Left forelimb (tissue), 1 donor: Measurements from ENCODE around the gene CCDC30.
"Not testable (repeated sequence)": the region's sequence is repeated elsewhere in the genome, so short reads cannot be mapped to it uniquely, and the experiment has no call there.

Experiments
- DNase-seq: peaks from one replicate; pipeline ENCODE4 v3.0.0-alpha.2; 2018; ENCODE audit warnings: low spot score

CCDC30 gene

DNA sequence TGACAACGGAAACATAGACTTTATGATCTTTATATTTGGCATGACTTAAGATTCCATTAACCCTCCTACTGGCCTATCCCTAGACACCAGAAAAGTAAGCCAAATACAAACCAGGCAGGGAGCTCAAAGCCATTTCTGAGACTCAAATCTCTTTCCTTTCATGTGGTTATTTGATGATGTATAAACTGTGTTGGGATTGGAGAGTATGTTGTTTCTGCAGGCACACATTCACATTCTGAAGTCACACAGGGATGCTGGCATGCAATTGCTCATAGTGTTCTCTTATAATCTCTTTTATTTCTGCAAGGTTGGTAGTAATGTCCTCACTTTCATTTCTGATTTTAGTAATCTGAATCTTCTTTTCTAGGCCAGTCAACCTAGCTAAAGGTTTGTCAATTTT, 13.0 kb upstream of the CCDC30 start:
- no peak for DNase-seq

DNA sequence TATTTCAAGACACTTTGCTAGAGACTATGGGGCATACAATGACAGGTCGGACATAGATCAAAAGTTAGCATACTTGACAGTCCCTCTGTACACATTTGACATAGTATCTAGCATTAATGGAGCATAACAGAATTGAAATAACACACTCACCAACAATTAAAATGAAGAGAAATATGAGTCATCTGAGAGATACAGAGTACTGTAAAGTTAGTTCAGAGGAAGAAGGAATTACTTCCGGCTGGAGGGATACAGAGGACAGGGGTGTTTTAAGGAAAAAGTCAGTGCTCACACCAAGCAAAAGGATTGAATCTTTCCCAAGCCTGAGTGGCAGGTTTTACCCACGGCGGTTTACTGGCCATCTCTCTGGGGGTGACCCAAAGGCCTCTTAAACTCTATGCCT, 9.7 kb upstream of the CCDC30 start:
- DNase-seq: no peak

DNA sequence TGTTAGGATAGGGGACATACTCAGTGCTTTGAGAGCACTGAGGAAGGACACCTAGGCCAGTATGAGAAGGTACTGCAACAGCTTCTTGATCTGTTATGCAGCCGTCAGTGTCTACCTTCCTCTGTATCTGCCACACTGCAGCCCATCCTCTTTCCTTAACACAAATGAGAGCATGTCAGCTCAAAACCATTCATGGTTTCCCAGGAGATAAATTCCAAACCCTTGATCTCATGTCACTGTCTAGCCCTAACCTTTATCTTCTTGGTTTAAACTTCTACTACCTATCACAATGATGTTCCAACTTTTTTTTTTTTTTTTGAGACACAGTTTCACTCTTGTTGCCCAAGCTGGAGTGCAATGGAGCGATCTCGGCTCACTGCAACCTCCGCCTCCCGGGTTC, 8.7 kb upstream of the CCDC30 start:
- DNase-seq: no peak

DNA sequence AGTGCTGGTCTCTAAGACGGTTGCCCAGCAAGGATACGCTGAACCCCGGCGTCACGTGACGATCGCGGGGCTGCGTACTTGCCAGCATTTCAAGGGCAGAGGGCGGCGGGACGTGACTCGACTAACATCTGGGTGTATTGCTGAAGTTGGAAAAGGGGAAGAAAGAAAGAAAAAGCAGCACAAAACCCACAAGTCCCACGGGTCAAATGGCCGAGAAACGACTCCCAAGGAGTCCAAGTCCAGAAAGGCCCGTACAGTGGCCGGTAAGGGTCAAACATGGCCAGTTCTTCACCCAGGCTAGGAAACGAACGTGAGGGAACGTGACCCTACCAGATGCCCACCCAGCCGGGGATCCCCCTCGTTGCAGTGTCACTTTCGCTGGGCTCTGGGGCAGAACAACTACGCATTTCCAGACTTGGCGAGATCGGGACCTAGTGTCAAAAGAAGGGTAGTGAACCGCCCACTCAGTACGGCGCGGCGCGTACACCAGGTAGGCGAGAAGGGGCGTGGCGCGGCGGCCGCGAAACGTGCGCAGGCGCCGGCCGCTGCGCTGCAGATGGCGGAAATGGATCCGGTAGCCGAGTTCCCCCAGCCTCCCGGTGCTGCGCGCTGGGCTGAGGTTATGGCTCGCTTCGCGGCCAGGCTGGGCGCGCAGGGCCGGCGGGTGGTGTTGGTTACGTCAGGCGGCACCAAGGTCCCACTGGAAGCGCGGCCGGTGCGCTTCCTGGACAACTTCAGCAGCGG, 6.9 kb upstream of the CCDC30 start, which contains the start of the genes PPCS and ZMYND12:
TSS of gene PPCS (plus strand) at position 534 of the 744 bp plus-strand sequence. CDS start at position 557, 23 bp downstream.
TSS of gene ZMYND12 (minus strand) at position 13 of the 744 bp plus-strand sequence. CDS start 25 bp downstream, outside the sequence.
- DNase-seq: peak; percentile 90

DNA sequence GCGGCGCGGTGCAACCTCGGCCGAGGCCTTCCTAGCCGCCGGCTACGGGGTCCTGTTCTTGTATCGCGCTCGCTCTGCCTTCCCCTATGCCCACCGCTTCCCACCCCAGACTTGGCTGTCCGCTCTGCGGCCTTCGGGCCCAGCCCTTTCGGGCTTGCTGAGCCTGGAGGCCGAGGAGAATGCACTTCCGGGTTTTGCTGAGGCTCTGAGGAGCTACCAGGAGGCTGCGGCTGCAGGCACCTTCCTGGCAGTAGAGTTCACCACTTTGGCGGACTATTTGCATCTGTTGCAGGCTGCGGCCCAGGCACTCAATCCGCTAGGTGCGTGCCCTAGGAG, 6.4 kb upstream of the CCDC30 start:
- peak; percentile 82 for DNase-seq

DNA sequence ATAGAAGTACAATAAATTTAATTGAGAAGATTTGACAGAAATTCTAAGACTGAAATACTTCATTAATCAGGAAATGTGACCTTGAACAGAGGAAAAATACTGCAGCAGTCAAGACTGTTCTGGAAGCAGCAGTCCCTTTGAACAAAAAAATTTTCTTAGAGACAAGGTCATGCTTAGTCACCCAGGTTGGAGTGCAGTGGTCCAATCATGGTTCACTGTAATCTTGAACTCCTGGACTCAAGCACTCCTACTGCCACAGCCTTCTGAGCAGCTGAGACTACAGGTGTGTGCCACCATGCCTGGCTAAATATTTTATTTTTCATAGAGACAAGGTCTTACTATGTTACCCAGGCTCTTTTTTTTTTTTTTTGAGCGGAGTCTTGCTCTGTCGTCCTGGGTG, 1.9 kb upstream of the CCDC30 start:
- no peak for DNase-seq

DNA sequence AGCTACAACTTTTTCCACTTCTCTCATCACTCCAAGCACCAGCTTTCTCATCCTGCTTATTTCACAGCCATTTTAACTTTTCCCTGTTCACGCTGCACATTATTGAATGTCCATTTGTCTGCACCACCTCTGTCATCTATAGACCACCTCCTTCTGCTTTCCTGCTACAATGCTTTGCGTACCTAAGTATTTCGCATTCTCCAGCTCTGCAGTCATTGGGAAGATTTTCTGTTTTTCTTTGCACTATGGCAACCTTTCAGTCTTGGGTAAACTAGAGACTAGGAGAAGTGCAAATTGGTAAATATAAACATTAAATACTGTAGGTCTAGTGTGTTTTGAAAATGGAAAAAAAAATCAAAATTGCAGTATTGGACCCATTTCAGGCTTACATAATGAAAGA, 835 bp downstream of the CCDC30 start:
- DNase-seq: no peak

DNA sequence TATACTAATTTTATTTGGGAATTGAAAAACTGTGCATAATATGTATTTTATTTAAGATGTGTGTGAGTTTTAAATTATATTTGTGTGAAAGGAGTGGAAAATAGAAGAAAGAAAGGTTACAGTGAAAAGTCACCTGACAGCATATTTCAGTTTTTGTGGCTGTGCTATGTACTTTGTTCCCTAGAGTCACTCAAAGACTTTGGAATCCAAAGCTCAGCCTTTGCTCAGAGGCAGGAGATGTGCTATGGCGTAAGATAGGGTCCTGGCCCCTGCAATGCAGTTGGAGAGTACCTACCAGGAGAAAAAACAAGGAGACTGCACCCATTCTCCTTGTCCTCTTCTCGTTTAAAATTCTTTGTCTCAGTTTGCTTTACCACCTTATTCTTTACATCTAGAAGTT, 2.9 kb downstream of the CCDC30 start:
- no peak for DNase-seq

DNA sequence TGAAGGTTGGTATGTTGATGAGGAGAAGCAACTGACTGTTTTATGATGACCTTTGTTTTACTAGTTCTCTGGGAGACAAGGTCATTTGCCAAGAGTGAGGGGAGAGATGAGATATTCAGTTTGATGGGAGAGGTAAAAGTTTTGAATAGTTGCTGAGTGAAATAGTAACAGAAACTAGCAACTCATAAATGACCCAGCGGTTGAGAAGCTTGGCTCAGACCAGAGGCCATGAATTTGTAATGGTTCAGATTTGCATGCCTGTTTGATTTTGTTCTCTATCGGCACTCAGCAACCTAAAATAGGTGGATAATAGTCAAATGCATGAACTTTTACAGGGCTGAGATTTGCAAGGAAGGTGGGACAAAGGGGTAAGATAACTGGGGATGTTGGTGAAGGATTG, 6.6 kb downstream of the CCDC30 start:
- DNase-seq: no peak

DNA sequence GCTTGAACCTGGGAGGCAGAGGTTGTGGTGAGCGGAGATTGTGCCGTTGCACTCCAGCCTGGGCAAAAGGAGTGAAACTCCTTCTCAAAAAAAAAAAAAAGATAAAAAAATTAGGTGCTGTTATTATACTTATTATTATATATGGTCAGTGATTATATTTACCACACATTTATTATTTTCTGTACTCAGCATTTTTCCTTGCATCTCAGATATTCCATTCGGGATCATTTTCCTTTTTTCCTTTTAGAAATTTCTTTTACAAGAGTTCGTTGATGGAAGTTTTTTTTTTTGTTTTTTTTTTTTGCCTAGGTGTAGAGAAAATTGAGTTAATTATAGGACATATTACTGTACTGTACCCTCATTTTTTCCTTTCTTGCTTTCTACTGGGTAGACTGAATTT, 13.5 kb downstream of the CCDC30 start:
- DNase-seq: no peak

DNA sequence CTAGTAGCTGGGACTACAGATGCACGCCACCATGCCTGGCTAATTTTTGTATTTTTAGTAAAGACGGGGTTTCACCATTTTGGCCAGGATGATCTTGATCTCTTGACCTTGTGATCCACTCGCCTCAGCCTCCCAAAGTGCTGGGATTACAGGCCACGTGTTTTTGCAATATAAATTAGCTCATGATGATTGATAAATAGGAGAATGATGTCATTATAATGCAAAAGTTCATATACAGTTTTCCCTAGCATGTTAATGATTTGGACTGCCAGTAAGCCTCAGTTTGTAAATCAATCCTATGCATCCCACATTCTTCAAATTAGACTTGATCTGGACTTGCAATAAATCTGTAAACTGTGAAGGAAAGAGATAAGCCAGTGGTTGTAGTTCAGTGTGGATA, 14.3 kb downstream of the CCDC30 start:
- DNase-seq: not testable (repeated sequence)

DNA sequence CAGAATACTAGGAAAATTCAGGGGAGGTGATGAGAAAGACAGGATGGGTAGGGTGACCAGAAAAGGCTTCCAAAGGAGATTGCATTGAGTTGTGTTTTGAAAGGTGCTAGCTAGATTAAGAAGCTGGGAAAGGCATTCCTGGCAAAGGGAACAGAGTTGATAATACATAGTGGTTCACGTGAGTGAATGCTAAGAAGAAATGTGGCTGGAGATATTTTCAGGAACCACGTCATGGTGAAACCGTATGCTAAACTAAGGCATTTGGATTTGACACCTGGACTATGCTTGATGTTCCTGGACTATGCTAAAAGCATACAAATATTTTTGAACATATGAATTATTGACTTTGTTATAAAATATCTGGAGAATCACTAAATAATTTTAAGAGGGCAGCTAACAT, 14.7 kb downstream of the CCDC30 start:
- no peak for DNase-seq

DNA sequence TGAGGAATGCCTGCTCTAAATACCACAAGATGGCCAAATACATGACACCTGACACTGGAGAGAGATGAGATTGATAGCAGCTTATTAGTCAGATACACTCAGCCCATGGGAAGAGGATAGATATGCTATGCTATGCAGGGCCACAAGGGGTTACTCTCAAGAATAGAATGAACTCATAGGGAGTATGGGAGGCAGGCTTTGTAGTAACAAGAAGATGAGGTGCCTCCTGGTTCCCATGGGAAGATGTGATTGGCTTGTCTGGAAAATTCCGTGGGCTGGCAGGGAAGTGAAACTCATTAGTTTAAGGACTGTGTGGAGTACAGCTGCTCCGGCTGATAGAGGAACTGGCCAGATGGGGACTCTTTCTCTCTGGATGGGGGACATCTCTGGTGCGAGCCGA, 16.5 kb downstream of the CCDC30 start:
- no peak for DNase-seq

DNA sequence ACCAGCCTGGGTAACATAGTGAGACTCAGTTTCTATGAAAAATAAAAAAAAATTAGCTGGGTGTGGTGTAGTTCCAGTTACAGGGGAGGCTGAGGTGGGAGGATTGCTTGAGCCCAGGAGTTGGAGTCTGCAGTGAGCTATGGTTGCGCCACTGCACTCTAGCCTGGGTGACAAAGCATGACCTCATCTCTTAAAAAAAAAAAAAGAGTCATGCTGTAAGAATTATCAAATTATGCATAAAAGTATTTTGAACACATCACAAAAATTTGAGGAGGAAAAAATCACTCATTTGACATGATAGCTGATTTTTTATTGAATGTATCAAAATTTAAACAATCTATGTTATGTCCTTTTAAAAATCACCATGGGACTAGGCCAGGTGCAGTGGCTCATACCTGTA, 17.8 kb downstream of the CCDC30 start:
- no peak for DNase-seq

DNA sequence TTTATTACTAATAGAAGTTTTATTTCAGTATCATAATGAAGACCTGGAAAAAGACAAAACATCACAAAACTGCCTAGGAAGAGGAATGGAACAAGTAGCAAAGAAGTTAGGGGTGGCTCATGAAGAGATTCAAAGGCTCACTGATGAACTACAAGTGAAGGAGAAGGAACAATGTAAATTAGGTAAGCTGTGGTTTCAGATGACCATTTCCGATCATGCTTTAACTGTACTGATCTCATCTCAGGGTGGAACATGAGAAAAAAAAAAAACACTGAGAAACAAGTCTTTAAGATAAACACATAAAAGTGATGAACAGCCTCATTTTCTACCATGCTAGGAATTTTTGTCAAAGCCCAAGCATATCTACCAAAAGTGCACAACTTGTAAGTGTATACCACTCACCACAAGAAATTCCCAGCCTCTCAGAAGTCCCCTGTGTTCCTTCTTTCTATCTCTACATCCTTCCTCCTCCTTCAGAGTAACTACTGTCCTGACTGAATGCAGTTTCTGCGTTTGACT, 19.6 kb downstream of the CCDC30 start:
- DNase-seq: no peak

DNA sequence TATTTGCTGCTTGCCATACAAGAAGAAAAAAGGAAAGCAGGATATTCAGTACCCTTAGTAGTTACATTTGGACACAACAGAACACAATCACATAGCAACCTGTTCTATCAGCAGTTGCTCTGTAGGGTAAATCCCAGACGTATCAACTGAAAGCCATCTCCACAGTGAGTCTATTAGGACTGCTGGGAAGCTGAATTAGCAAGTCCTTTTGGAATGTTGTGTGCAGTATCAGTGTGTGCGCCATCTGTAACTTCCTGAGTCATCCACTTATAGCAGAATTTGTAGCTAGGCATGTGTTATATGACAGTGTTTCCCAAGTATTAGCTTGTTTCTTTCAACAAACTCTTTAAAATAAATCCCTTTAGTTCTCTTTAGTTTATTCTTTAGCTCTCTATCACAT, 21.3 kb downstream of the CCDC30 start:
- no peak for DNase-seq

DNA sequence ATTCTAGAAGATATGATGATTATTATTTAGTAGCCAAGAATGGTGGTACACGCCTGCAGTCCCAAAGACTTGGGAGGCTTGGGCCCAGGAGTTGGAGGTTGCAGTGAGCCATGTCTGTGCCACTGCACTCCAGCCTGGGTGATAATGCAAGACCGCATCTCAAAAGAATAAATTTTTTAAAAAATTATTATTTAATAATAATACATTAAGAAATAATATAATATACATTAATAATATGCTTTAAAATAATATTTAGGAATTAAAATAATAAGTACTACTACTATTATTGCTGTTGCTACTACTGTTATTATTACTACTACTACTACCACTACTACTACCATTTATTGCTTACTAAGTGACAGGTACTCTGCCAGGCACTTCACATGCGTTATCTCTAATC, 27.2 kb downstream of the CCDC30 start:
- no peak for DNase-seq

DNA sequence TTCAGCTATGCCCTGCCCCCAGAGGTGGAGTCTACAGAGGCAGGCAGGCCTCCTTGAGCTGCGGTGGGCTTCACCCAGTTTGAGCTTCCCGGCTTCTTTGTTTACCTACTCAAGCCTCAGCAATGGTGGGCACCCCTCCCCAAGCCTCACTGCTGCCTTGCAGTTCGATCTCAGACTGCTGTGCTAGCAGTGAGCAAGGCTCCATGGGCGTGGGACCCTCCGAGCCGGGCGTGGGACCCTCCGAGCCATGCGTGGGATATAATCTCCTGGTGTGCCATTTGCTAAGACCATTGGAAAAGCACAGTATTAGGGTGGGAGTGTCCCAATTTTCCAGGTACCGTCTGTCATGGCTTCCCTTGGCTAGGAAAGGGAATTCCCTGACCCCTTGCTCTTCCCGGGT, 38.9 kb downstream of the CCDC30 start:
- DNase-seq: not testable (repeated sequence)

DNA sequence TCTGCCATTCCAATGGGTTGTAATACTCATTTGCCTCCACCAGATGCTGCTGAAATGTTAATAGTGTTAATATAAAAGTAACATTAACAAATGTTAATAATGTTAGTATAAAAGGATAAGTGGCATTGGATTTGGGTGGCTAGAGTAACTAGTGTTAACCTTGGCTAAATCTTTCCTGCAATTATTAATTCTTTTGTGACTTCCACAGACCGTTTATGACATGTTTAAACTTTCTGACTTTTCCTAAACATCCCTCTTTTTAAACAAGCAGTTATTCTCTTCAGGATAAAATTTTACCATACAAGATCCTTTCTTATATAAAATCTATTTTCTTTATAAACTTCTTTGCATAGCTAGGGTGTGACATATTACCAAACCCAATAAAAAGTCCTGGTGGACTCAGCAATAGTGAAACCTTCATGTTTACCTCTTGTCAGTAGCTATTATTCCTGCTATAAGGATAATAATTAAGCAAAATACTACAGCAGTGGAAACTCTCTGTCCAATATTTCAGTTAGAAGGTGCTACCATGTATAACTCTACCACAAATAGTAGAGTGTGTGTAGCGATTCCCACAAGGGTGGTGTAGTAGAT, 41.5 kb downstream of the CCDC30 start:
- no peak for DNase-seq

DNA sequence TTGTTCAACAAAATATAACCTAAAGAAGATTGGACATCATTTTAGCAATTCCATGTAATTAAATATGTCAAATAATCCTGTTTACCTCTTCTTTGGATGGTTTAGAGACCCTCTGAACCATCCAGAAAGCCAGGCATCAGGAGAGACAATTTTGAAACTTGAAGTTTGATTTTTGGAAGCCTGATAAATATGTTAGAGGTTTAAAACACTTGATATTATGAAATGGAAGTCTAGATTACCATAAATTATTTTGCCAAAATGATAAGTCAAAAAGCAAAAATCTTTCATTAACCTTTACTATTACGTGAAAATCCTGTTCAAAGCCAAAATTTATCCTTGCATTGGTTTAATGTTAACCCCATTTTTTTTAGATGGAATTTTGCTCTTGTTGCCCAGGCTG, 43.5 kb downstream of the CCDC30 start:
- no peak for DNase-seq

DNA sequence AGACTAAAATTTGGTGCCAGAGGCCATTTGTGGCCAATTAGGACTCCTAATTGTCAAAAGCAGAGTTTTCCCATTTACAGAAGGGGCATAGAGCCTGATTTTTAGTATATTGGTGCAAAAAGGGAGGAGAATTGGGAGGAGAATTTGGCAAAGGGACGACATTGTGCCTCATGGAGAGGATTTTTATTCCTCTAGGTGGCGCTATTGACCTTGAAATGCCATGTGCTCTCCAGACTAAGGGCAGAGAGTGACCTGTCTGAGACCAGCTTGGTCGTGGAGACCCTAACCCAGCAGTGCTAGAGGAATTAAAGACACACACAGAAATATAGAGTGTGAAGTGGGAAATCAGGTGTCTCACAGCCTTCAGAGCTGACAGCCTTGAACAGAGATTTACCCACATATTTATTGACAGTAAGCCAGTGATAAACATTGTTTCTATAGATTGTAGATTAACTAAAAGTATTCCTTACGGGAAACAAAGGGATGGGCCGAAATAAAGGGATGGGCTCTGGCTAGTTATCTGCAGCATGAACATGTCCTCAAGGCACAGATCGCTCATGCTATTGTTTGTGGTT, 48.6 kb downstream of the CCDC30 start:
- not testable (repeated sequence) for DNase-seq

DNA sequence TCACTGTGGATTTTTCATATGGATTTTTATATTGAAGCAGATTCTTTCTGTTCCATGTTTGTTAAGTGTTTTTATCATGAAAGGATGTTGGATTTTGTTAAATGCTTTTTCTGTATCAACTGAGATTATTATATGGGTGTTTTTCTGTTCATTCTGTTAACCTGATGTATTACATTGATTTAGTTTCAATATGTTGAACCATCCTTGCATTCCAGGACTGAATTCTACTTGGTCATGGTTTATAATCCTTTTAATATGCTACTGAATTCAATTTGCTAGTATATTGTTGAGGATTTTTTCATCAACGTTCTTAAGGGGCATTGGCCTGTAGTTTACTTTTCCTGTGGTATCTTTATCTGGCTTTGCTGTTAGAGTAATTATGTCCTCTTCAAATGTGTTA, 55.8 kb downstream of the CCDC30 start:
- no peak for DNase-seq

DNA sequence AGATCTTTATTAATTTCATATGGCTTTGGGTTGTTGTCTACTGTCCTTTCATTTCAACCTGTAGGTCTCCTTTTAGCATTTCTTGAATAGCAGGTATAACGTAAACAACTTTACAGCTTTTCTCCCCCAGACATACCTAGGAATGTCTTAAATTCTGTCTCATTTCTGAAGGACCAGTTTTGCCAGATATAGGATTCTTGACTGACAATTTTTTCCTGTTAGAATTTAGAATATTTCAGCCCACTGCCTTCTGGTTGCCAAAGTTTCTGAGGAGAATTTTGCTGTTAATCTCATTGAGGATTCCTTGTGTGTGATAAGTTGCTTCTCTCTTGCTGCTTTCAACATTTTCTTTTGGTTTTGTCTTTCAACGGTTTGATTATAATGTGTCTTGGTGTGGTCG, 60.1 kb downstream of the CCDC30 start:
- no peak for DNase-seq
